GM19238 (cell line): ENCODE measurements around the gene C1orf35.

Experiments
- DNase-seq: peaks from one replicate; pipeline ENCODE4 v3.0.0; 2011; ENCODE audit warnings: low spot score; ENCODE audit not compliant: insufficient read length

The C1orf35 gene

GRCh38 chr1:228064296-228064695 lies 38.8 kb downstream of the C1orf35 start:
- DNase-seq, result no peak

GRCh38 chr1:228063251-228064191 lies 39.6 kb downstream of the C1orf35 start:
- no peak for DNase-seq

GRCh38 chr1:228062812-228063211 lies 40.3 kb downstream of the C1orf35 start:
- DNase-seq, result no peak

GRCh38 chr1:228062085-228062791 lies 40.9 kb downstream of the C1orf35 start:
- no peak for DNase-seq

- no peak for DNase-seq
These were observed 41.6 kb downstream of the C1orf35 start for GRCh38 chr1:228061411-228062084.

- DNase-seq, result no peak
These were observed 42.5 kb downstream of the C1orf35 start for GRCh38 chr1:228060458-228061190.

GRCh38 chr1:228059634-228060457 lies 43.3 kb downstream of the C1orf35 start:
- no peak for DNase-seq

- DNase-seq, result no peak
These were observed 44.0 kb downstream of the C1orf35 start for GRCh38 chr1:228058949-228059633.

- DNase-seq, result no peak
These were observed 44.8 kb downstream of the C1orf35 start for GRCh38 chr1:228058172-228058948.
